ENCODE measurements around the gene TMC1.
A peak's percentile ranks its signal among the peaks of the same experiment; 100 is the strongest.

The TMC1 gene

DNA sequence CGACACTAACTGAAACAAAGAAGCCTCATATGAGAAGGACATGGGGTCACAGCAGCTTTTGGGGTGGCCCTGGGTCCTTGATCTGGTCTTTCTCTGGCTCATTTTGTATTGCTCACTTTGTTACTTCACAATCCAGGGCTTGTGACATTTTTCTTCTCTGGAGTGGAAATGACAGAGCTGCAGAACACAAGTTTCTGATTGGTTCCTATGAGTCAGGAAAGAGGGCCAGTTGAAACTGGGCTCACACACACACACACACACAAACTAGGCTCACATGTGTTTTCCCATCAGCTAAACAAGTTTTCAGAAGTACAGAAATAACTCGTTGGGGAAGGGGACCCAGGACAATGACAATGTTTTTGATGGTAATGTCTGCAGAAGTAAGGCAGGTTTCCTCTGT lies 54.3 kb downstream of the TMC1 start:
- DNase-seq (ENCODE audit: low read depth in 2 of 2): no peak

GRCh38 chr9:72576087-72576486 lies 54.7 kb downstream of the TMC1 start:
- no peak for DNase-seq (ENCODE audit: low read depth in 2 of 2)

DNA sequence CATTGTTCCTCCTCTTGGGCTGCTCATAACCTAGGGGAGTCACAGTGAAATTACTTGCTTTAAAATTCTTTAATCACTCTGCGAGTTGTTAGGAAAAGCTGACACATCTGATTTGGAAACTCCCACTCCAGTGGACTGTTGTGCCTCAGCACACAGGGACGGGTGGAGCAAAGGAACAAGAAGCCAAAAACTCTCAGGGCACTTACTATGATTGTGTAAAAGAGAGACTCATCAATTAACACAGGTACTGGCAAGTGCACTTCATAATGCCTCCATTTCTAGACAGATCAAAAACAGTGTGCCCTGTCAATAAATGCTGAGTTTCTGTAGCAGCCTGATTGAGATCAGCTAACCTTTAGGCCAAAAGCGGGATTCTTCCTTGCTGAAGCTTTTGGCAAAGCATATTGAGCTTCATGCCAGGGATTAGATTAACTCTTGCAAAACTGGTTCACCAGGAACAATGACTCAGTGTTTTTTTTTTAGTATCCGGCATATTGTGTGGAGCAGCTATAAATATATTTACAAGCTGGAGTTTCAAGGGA lies 55.9 kb downstream of the TMC1 start:
- no peak for DNase-seq (ENCODE audit: low read depth in 2 of 2)

- DNase-seq (ENCODE audit: low read depth in 2 of 2): no peak
Measured at GRCh38 chr9:72579190-72579589, 57.8 kb downstream of the TMC1 start.

- DNase-seq (ENCODE audit: low read depth in 2 of 2): no peak
Measured at GRCh38 chr9:72579880-72580550, 58.6 kb downstream of the TMC1 start.

DNA sequence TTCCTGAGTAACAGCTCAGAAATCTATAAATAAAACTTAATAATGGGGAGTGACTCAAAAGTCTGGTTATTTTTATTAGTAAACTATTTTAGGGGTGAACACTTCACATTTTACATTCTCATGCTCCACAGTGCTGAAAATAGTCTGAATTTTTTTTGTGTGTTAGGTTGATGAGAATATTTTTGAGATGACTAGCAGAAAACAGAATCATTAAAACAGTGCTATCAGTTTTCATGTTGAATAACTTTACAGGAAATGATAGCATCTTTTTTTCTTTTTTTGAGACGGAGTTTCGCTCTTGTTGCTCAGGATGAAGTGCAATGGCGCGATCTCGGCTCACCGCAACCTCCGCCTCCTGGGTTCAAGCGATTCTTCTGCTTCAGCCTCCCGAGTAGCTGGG lies 60.3 kb downstream of the TMC1 start:
- no peak for DNase-seq (ENCODE audit: low read depth in 2 of 2)

DNA sequence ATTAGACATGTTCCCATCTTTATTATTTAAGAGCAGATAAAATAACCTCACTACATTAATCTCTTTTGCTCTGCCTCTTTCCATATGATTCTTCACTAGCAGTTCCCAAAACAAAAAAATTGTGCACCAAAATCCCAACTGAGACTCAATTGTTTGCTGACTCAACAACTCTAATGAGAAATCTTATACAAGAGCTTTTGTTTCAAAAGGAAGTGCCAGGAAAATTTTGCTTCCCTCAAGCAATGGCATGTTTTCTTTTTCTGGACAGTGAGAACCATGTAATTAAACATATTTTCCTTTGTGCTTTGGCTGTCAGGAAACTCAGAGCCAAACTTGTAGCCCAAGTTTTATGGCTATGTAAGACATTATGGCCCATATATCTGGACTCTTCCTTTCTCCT lies 62.0 kb downstream of the TMC1 start:
- no peak for DNase-seq (ENCODE audit: low read depth in 2 of 2)

DNA sequence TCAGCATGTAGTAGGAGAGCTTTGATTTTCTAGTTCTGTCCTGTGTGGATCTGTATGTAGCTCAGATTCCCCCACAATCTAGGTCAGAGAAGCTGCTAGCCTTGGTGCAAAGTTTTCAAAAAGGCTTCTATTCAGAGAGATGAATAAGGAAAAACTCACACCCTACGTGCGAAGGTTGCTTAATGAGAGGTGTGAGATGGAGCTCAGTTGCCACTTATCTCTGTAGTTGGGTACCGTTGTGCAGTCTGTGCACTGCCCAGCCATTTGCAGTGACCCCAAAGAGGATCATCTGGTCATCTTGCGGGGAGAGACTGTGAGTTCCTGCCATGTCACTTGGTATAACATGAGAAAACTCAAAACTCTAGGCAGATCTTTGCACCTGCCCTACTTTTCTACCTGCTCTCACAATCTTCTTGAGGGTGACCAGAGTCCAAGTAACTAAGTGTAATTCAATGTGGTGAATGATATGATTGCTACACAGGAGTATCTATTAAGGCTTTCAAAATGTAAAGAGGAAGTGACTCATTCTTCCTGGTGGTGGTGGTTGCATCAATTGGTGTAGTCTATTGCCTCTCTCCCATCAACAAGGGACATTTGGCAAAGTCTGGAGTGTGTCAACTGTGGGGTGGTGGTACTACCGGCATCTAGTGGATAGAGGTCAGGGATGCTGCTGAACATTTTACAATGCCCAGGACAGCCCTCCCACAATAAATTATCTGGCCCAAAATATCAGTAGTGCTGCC lies 65.2 kb downstream of the TMC1 start:
- DNase-seq (ENCODE audit: low read depth in 2 of 2): peak in 1 of 2 donors; percentile 10

DNA sequence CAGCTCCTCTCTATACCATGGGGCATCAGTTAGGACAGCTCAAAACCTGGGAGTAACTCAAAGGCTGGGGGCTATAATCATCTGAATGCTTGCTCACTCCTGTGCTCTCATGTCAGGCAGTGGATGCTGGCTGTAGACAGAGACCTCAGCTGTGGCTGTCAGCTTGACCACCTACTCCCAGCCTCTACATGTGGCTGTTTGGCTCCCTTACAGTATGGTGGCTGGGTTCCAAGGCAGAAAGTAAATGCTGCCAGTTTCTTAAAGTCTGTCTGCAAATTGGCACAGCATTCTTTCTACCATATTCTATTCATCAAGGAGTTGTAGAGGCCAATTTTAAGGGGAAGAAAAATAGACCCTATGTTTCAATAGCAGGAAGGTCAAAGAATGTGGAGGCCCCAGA lies 66.9 kb downstream of the TMC1 start:
- no peak for DNase-seq (ENCODE audit: low read depth in 2 of 2)

GRCh38 chr9:72589667-72590521 lies 68.5 kb downstream of the TMC1 start:
- DNase-seq (ENCODE audit: low read depth in 2 of 2): no peak

DNA sequence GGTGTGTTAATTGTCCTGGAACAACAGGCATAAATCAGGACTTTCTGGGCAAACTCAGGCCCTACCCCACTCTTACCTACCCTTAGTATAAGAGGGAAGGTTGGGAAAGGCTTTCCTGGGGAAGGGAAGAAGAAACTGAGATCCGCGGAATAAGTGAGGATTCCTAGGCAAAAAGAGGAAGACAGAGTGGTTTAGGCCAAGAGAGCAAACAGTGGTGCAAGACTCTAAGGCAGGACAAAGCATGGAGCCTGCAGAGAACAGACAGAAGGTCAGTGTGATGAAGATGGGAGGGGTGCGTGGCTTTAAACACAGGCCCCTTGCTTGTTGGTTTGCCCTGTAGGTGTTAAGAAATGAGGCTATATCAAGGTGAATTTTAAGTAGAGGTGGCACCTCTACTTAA lies 69.4 kb downstream of the TMC1 start:
- no peak for DNase-seq (ENCODE audit: low read depth in 2 of 2)

DNA sequence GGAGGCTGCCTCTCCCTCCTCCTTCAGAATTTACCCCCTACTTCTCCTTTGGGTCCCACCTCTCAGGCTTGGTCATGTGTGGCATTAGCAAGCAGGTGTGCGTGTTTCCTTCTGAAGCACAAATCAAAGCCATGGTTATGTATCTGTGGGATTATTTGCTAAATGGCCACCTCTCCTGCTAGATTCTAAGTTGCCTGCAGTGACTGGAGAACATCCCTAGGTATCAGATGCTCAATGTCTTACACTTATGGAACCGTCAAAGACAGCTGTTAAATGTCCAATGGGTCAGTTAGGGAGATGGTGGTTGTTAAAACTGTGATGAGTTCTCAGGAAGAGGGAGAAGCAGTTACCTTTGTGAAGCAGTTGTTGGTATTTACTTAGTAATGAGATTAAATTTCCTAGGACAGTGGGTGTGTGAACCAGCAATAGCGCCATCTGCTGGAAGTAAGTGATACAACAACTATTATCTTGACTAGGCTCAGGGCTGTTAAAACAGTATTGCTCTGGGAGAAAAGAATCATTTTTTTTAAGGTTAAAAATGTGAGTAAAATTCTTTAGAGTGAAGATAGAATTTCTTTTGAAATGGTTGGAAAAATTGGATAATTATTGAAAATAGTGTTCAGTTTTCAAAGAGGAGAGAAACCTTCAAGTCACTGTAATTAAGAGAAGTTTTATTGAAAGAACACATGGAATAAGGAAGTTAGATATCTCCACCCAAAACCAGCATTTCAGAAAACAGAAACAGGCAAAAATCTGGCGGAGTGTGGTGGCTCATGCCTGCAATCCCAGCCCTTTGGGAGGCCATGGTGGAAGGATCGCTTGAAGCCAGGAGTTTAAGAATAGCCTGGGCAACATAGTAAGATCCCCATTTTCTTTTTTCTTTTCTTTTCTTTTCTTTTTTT lies 71.3 kb downstream of the TMC1 start:
- no peak for DNase-seq (ENCODE audit: low read depth in 2 of 2)

DNA sequence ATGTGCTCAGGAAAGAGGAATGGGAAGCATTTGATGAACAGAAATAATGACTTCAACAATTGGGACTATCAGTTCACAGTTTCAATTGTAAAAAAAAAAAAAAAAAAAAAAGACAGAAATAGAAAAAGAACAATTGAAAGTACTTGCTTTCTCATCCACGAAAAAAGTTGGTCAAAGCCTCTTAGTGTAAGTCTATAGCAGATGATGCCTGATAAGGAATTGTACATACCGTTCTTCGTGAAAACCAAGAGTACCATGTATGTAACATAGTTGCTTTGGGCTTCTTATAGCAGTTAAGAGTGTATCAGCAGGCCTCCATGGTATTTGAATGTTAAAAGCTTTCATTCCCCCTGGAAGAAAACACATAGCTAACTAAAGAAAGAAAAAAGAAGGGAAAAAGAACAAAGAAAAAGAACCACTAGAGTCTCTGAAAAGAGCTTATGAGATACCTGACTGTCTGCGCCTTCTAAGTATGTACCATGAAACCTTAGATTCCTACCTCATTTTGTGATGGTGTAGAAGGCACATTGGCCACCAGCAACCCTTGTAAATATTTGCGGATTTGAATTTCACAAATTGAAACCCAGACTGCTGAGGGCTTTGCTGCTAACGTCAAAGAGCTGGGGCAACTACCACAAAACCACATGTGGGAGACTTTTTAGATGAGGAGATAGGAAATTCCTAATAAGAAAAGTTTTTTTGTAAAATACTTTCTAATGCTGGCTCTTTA lies 75.2 kb downstream of the TMC1 start:
- no peak for DNase-seq (ENCODE audit: low read depth in 2 of 2)

- DNase-seq (ENCODE audit: low read depth in 2 of 2): no peak
Measured at GRCh38 chr9:72597181-72597517, 75.7 kb downstream of the TMC1 start.

DNA sequence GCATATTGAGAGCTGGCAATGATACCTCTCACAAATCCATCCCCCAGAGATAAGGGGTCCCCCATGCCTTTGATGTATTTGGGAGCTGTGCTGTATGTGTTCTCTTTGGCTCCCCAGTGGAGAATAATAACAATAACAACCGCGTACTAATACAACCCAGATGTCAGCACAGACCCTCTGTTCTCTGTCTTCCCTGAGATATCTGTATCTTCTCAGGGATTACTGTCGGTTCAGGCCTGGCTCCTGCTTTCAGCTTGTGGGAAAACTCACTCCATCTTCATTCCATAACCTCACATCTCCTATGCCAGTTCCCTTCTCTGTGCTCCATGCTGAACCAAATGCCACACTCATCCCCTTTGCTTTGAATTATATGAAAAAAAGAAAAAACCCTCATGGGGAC lies 76.2 kb downstream of the TMC1 start:
- DNase-seq (ENCODE audit: low read depth in 2 of 2): no peak

DNA sequence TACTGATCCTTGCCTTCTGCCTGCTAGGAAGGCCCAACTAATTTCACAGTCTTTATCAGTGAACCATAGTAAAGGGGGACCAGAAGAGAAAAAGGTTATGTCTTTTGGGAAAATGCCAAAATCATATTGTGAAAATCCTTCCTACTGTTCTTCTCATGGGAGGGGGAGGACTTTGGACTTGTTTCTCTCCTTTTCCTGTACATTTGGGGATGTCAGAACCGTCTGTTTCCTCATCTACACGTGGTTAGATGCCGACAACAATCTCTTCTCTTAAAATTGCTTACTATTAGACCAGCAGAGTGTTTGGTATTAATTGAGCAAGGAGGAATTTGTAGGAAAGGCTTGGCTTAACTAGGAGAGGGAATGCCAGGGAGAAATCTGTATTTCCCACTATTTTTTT lies 77.2 kb downstream of the TMC1 start:
- DNase-seq (ENCODE audit: low read depth in 2 of 2): no peak

DNA sequence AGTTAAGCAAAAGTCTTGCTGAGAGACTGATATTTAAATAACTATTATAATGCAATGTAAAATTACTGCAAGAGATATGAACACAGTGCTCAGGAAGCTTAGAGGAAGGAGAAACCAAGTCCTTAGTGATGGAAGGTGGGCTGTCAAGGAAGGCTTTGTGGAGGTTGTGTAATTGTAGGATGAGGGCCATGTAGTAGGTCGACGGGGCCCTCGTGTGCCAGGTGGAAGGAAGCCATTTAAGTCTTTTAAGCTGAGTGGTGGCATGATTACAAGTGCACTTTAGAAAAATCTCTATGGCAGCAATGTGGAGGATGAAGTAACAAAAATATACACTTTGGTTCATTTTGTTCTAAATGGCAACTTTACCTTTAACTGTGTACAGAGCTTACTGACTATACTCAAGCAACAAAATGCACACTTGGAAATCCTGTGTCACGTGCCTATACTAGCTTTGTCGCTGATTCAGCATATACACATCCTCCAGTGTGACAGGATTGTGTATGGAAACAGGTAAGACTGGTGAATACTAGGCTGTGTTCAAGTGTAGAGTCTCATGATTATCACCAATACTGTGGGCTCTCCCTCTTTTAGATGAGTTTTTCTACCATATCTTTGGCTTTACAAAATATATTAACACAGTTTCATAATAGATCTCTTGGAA lies 78.6 kb downstream of the TMC1 start:
- DNase-seq (ENCODE audit: low read depth in 2 of 2): no peak

GRCh38 chr9:72600671-72601070 lies 79.3 kb downstream of the TMC1 start:
- DNase-seq (ENCODE audit: low read depth in 2 of 2): no peak

DNA sequence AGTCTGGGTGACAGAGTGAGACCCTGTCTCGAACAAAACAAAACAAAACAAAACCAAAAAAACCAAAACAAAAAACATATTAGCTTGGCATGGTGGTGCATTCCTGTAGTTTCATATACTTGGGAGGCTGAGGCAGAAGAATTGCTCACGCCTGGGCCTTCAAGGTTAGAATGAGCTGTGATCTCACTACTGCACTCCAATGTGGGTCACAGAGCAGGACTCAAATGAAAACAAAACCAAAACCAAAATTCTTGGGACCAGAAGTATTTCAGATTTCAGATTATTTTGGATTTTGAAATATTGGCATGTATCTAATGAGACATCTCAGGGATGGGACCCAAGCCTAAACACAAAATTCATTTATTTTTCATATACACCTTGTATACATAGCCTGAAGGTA lies 80.2 kb downstream of the TMC1 start:
- no peak for DNase-seq (ENCODE audit: low read depth in 2 of 2)

DNA sequence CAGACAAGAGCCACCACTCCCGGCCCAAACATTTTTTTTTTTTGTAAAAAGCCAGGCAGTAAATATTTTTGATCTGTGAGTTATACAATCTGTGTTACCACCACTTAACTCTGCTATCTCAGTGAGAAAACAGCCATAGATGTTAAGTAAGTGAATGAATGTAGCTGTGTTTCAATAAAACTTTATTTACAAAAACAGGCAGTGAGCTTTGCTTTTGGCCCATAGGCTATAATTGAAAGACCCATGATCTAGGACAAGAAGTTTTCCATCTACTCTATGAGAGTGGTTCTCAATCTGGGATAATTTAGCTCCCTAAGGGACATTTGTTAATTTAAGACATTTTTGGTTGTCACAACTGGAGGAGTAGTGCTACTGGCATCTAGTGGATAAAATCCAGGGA lies 91.0 kb downstream of the TMC1 start:
- DNase-seq (ENCODE audit: low read depth in 2 of 2): no peak
